ENCODE measurements around the gene RYR2.

Gene RYR2

GRCh38 chr1:237875291-237875690 lies 833.3 kb downstream of the RYR2 start:
- in situ Hi-C loops (cut with MboI; ENCODE audit: low sequenced_read_pairs) = no loop called here

GRCh38 chr1:237877631-237878030 lies 835.6 kb downstream of the RYR2 start:
- in situ Hi-C loops (cut with MboI; ENCODE audit: low sequenced_read_pairs) = no loop called here

- in situ Hi-C loops (cut with MboI; ENCODE audit: low sequenced_read_pairs) = no loop called here
Observed at GRCh38 chr1:237878406-237878805, 836.4 kb downstream of the RYR2 start.

GRCh38 chr1:237879195-237879594 lies 837.2 kb downstream of the RYR2 start:
- in situ Hi-C loops (cut with MboI; ENCODE audit: low sequenced_read_pairs) = no loop called here

Data from HL-60/S4 treated with retinoic acid at 250 ng/mL for 4 days and 3 days (cell line).